ACC112 (cell line): Measurements from ENCODE around the gene SYT10.
"Not testable (repeated sequence)": the region's sequence is repeated elsewhere in the genome, so short reads cannot be mapped to it uniquely, and the experiment has no call there.

Experiments used
- H2AFZ ChIP-seq: fragments of 200-600 bp; sonication (generic); one replicate; pipeline ENCODE4 v1.6.0; 2017; ENCODE audit warnings: antibody characterized with exemption, low read length; ENCODE audit not compliant: unreplicated experiment
- H3K27ac ChIP-seq: fragments of 200-600 bp; sonication (generic); 2 replicates; pipeline ENCODE4 v1.5.1; 2014; ENCODE audit warnings: low read depth, mild to moderate bottlenecking, antibody characterized with exemption, low read length, moderate library complexity
- H3K27me3 ChIP-seq: fragments of 200-600 bp; sonication (generic); 2 replicates; pipeline ENCODE4 v1.6.1; 2014; ENCODE audit warnings: mild to moderate bottlenecking, antibody characterized with exemption, low read length, moderate library complexity, mixed read lengths; ENCODE audit not compliant: insufficient read depth
- H3K36me3 ChIP-seq: fragments of 200-600 bp; sonication (generic); 2 replicates; pipeline ENCODE4 v1.6.1; 2016; ENCODE audit warnings: mild to moderate bottlenecking, antibody characterized with exemption, low read length, moderate library complexity, mixed read lengths; ENCODE audit not compliant: insufficient read depth
- H3K4me1 ChIP-seq: fragments of 200-600 bp; sonication (generic); one replicate; pipeline ENCODE4 v1.6.1; 2016; ENCODE audit warnings: low read length, mixed read lengths; ENCODE audit not compliant: insufficient read depth, unreplicated experiment, control insufficient read depth
- H3K4me3 ChIP-seq: fragments of 200-600 bp; sonication (generic); 2 replicates; pipeline ENCODE4 v1.5.1; 2014; ENCODE audit warnings: mild to moderate bottlenecking, low read depth, low read length
- H3K79me2 ChIP-seq: fragments of 200-600 bp; sonication (generic); one replicate; pipeline ENCODE4 v1.6.0; 2016; ENCODE audit warnings: low read length; ENCODE audit not compliant: control insufficient read depth, unreplicated experiment, insufficient read depth

The SYT10 gene

DNA sequence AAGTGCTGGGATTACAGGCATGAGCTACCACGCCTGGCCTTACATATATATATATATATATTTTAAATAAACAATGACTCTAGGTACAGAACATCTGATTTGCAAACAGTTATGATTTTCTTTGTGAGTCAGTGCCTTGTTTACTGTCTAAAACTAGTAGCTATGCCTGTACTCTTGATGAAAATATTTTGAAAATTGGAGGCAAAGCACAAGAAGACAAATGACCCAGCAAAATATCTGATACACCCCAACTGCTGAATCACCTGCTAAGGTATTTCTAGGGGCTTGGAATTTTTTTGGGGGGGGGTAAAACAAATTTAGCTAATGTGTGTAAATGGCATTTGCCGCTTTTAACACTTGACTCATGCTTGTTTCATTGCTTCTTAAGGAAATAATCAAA is 69.3 kb downstream of the SYT10 start:
- no peak overlapping the region for H2AFZ ChIP-seq
- H3K27ac ChIP-seq: no peak overlapping the region
- no peaks in the 10 kb centered on the region for H3K36me3 ChIP-seq
- H3K79me2 ChIP-seq: no peaks in the 10 kb centered on the region
- H3K4me3 ChIP-seq: no peak overlapping the region
- no peaks in the 10 kb centered on the region for H3K4me1 ChIP-seq
- H3K27me3 ChIP-seq: peaks cover 7% of the 10 kb centered on the region

DNA sequence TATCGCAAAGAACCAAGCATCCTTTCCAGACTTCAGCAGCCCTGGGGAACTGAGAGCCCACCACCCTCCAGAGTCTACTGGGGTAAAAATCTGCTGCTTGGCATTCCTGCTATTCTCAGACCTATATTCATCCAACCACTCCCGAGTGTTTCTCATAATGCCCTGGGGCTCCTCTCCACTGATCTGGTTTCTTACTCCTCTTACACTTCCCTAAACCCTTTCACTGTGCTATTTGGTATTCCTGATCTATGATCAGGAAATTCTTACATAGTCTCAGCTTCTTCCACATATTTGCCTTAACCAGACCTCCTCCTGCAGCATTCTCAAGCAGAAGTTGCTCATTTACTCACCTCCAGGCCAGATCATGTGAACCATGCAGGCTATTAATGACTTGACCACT is 82.4 kb downstream of the SYT10 start:
- Histone ChIP-seq H3K4me1 (no peaks in the 10 kb centered on the region), H3K36me3 (no peaks in the 10 kb centered on the region), H3K27me3 (no peaks in the 10 kb centered on the region), H3K79me2 (no peaks in the 10 kb centered on the region), H2AFZ (no peak overlapping the region), H3K27ac (no peak overlapping the region), H3K4me3 (no peak overlapping the region)

- no peaks in the 10 kb centered on the region for H3K4me1 ChIP-seq
- H3K27ac ChIP-seq: no peak overlapping the region
- H2AFZ ChIP-seq: no peak overlapping the region
- no peaks in the 10 kb centered on the region for H3K36me3 ChIP-seq
- H3K4me3 ChIP-seq: no peak overlapping the region
- H3K27me3 ChIP-seq: no peaks in the 10 kb centered on the region
- no peaks in the 10 kb centered on the region for H3K79me2 ChIP-seq
These were observed 89.8 kb downstream of the SYT10 start for GRCh38 chr12:33349791-33350190.

DNA sequence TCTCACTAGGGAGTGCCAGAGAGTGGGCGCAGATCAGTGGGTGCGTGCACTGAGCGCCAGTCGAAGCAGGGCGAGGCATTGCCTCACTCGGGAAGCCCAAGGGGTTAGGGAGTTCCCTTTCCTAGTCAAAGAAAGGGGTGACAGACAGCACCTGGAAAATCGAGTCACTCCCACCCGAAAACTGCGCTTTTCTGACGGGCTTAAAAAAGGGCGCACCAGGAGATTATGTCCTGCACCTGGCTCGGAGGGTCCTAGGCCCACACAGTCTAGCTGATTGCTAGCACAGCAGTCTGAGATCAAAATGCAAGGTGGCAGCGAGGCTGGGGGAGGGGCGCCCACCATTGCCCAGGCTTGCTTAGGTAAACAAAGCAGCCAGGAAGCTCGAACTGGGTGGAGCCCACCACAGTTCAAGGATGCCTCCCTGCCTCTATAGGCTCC is 107.6 kb downstream of the SYT10 start:
- H2AFZ ChIP-seq, H3K27ac ChIP-seq, H3K4me3 ChIP-seq, H3K79me2 ChIP-seq, H3K36me3 ChIP-seq, H3K4me1 ChIP-seq, H3K27me3 ChIP-seq: not testable (repeated sequence)

- Histone ChIP-seq H3K4me1 (no peaks in the 10 kb centered on the region), H3K36me3 (no peaks in the 10 kb centered on the region)
These were observed 108.7 kb downstream of the SYT10 start for GRCh38 chr12:33330940-33331339.

More at GRCh38 chr12:33330940-33331339, 108.7 kb downstream of the SYT10 start:
- Histone ChIP-seq H3K27ac (no peak overlapping the region), H2AFZ (no peak overlapping the region), H3K27me3 (no peaks in the 10 kb centered on the region), H3K4me3 (no peak overlapping the region), H3K79me2 (no peaks in the 10 kb centered on the region)
